Endothelial cell of umbilical vein (primary cell): ENCODE results near the gene TUBG1. TPM values are rescaled to one million over a fixed set of nuclear protein-coding genes. Genes with fewer than 3 reads are reported as not detected.

Experiments used
- BruUV-seq: library from RNA; stranded (reverse); fragments of 400-500 nt; replicated peaks from 2 replicates; lab custom pipeline; 2021; lab: Mats Ljungman, UMichigan
- CTCF ChIA-PET: fragments of 300-600, 350-600 bp; sonication (Branson Sonifier 250); formaldehyde crosslinking; loops from one replicate; lab custom pipeline; 2021; ENCODE audit warnings: antibody characterized with exemption, inconsistent platforms; lab: Charles Lee
- POLR2A ChIA-PET: fragments of 300-600, 350-600 bp; sonication (Branson Sonifier 250); formaldehyde crosslinking; loops from one replicate; lab custom pipeline; 2021; ENCODE audit warnings: antibody characterized with exemption, inconsistent platforms; lab: Charles Lee
- DNase-seq: peaks from one replicate; pipeline ENCODE4 v3.0.0-alpha.2; 2011; ENCODE audit warnings: low read depth, low spot score
- FAIRE-seq: peaks from 2 replicates; lab custom pipeline; 2011; peaks lifted over from hg19 to GRCh38; lab: Jason Lieb, UNC
- H2AFZ ChIP-seq: 2 replicates; pipeline ENCODE4 v1.6.0; 2012; ENCODE audit warnings: low read depth, low read length, control low read depth, inconsistent platforms
- H3K27ac ChIP-seq: 2 replicates; pipeline ENCODE4 v1.5.1; 2011; ENCODE audit warnings: low read depth, mild to moderate bottlenecking, control low read depth, low read length, moderate library complexity; ENCODE audit not compliant: insufficient read depth
- H3K27me3 ChIP-seq, 2 experiments: 2 replicates each; pipeline versions ENCODE4 v1.6.0 to v1.6.1; 2011; ENCODE audit warnings: low read length in 2 of 2, mixed read lengths in 1 of 2; ENCODE audit not compliant: control insufficient read depth in 2 of 2, insufficient read depth in 2 of 2
- H3K36me3 ChIP-seq, 2 experiments: 2 replicates in 1 of 2; 3 replicates in 1 of 2; pipeline ENCODE4 v1.5.1; 2011; ENCODE audit warnings: low read length in 2 of 2, mild to moderate bottlenecking in 1 of 2, moderate library complexity in 1 of 2; ENCODE audit not compliant: control insufficient read depth in 2 of 2, insufficient read depth in 2 of 2; ENCODE audit errors: extremely low read depth in 1 of 2
- H3K4me1 ChIP-seq: 3 replicates; pipeline ENCODE4 v1.5.1; 2011; ENCODE audit warnings: mild to moderate bottlenecking, low read length; ENCODE audit not compliant: control insufficient read depth, insufficient read depth; ENCODE audit errors: extremely low read depth
- H3K4me2 ChIP-seq: 2 replicates; pipeline ENCODE4 v1.6.1; 2011; ENCODE audit warnings: low read length, control low read depth, mixed read lengths; ENCODE audit not compliant: insufficient read depth
- H3K4me3 ChIP-seq, 3 experiments: fragments of 200-600 bp in 1 of 3; sonication (generic), shearing (Covaris generic) in 1 of 3; replicated peaks in 1 of 3; 2 replicates each; pipeline ENCODE4 v1.5.1; 2011 to 2016; ENCODE audit warnings: control low read depth in 3 of 3, low read length in 3 of 3, mild to moderate bottlenecking in 2 of 3, inconsistent platforms in 1 of 3, low read depth in 1 of 3, moderate library complexity in 1 of 3; ENCODE audit not compliant: insufficient read depth in 1 of 3
- H3K79me2 ChIP-seq: 2 replicates; pipeline ENCODE4 v1.6.0; 2012; ENCODE audit warnings: low read length, inconsistent platforms; ENCODE audit not compliant: control insufficient read depth, insufficient read depth
- H3K9ac ChIP-seq: replicated peaks from 2 replicates; pipeline ENCODE3; 2011; ENCODE audit warnings: low read length, control low read depth; ENCODE audit not compliant: insufficient read depth; ENCODE audit errors: extremely low read depth
- H3K9me1 ChIP-seq: replicated peaks from 3 replicates; pipeline ENCODE4 v1.6.0; 2011; ENCODE audit warnings: mild to moderate bottlenecking, low read length; ENCODE audit not compliant: control insufficient read depth, insufficient read depth; ENCODE audit errors: extremely low read depth
- H3K9me3 ChIP-seq: replicated peaks from 2 replicates; pipeline ENCODE4 v1.5.1; 2012; ENCODE audit warnings: low read length, inconsistent platforms; ENCODE audit not compliant: control insufficient read depth, insufficient read depth
- H4K20me1 ChIP-seq: replicated peaks from 2 replicates; pipeline ENCODE3; 2011; ENCODE audit warnings: mild to moderate bottlenecking, low read length; ENCODE audit not compliant: control insufficient read depth, insufficient read depth; ENCODE audit errors: extremely low read depth
- CTCF ChIP-seq, 2 donors: IDR thresholded peaks; 1 replicate in 1 of 2; 2 replicates in 1 of 2; pipeline ENCODE4 v1.5.1; 2011; ENCODE audit warnings: low read length in 2 of 2, mild to moderate bottlenecking in 2 of 2, moderate library complexity in 2 of 2, control low read depth in 1 of 2, inconsistent platforms in 1 of 2, low read depth in 1 of 2; ENCODE audit not compliant: insufficient read depth in 1 of 2; ENCODE audit errors: extremely low read depth in 1 of 2
- EZH2 ChIP-seq: IDR thresholded peaks from 2 replicates; pipeline ENCODE4 v1.6.1; 2012; ENCODE audit warnings: borderline replicate concordance, low read depth, mild to moderate bottlenecking, moderate library complexity, low read length, inconsistent platforms; ENCODE audit not compliant: severe bottlenecking
- FOS ChIP-seq: IDR thresholded peaks from 2 replicates; pipeline ENCODE4 v1.6.1; 2011; ENCODE audit warnings: mild to moderate bottlenecking, low read length, moderate library complexity, borderline replicate concordance; ENCODE audit not compliant: insufficient read depth
- GATA2 ChIP-seq: IDR thresholded peaks from 2 replicates; pipeline ENCODE4 v1.7.0; 2011; ENCODE audit warnings: low read depth, mild to moderate bottlenecking, moderate library complexity, mixed read lengths, low read length; ENCODE audit not compliant: insufficient read length, insufficient read depth
- JUN ChIP-seq: IDR thresholded peaks from 2 replicates; pipeline ENCODE4 v1.6.1; 2011; ENCODE audit warnings: borderline replicate concordance, low read depth; ENCODE audit not compliant: insufficient read length, insufficient read depth
- MYC ChIP-seq: IDR thresholded peaks from one replicate; pipeline ENCODE4 v1.6.1; 2011; ENCODE audit warnings: mild to moderate bottlenecking, low read depth, low read length
- POLR2A ChIP-seq: IDR thresholded peaks from 2 replicates; pipeline ENCODE4 v1.6.1; 2012; ENCODE audit warnings: low read depth, mild to moderate bottlenecking, control low read depth, low read length
- POLR2AphosphoS5 ChIP-seq: IDR thresholded peaks from 2 replicates; pipeline ENCODE4 v1.6.1; 2012; ENCODE audit warnings: low read depth, mild to moderate bottlenecking, control low read depth, low read length, moderate library complexity; ENCODE audit not compliant: insufficient read depth
- dilution Hi-C: fragments of 300-500 bp; cut with MboI; formaldehyde crosslinking; loops from one replicate; pipeline ENCODE4 v1.15.0; 2019; ENCODE audit warnings: low sequenced_read_pairs; ENCODE audit not compliant: extremely low pct_ligation_motif_present
- intact Hi-C: fragments of 100-400 bp; cut with micrococcal nuclease; formaldehyde crosslinking; loops from one replicate; pipeline ENCODE4 v1.10.0; 2022
- polyA plus RNA-seq, 4 experiments: library from polyadenylated mRNA; depleted of rRNA in 3 of 4; stranded (reverse) in 3 of 4; unstranded in 1 of 4; fragments of >200 nt; gene quantifications; 2 replicates each; pipeline versions ENCODE4 v1.2.1 to v1.2.3, GENCODE V29; 2011 to 2012; ENCODE audit warnings: missing spikeins in 1 of 4
- total RNA-seq: library from RNA; stranded (reverse); gene quantifications from 2 replicates; pipeline ENCODE4 v1.2.3, GENCODE V29; 2021
- TF ChIP-seq, protein P1 (sequence below): IDR thresholded peaks from 2 replicates; pipeline ENCODE4 v1.6.1; 2011; ENCODE audit not compliant: insufficient read depth, insufficient read length

TUBG1 gene
- total and polyA plus RNA-seq, 2 donors (not counting 3 experiments of a cell fraction or from before 2014, with no cell fraction given): 102 to 132 TPM

GRCh38 chr17:42585353-42585752, 24.1 kb upstream of the TUBG1 start:
- Histone ChIP-seq H2AFZ (no peak overlapping the region), H3K27ac (no peak overlapping the region), H3K9me1 (no peaks in the 10 kb centered on the region), H3K4me3 (no peak overlapping the region), H3K27me3 (no peaks in the 10 kb centered on the region), H3K79me2 (no peaks in the 10 kb centered on the region), H3K4me2 (no peak overlapping the region), H4K20me1 (no peaks in the 10 kb centered on the region), H3K9me3 (no peaks in the 10 kb centered on the region), H3K9ac (no peak overlapping the region), H3K36me3 (peaks cover 16 to 49% of the 10 kb centered on the region in 2 experiments), H3K4me1 (no peaks in the 10 kb centered on the region)
- TF ChIP-seq EZH2 (no peak), POLR2AphosphoS5 (no peak), POLR2A (no peak), MYC (no peak), CTCF (IDR thresholded peaks at IDR 0.05; ENCODE audit: extremely low read depth in 1 of 2, insufficient read depth in 1 of 2, low read depth in 1 of 2, low read length in 2 of 2) (no peak), GATA2 (no peak), FOS (no peak), JUN (no peak)
- TF ChIP-seq, protein P1, sequence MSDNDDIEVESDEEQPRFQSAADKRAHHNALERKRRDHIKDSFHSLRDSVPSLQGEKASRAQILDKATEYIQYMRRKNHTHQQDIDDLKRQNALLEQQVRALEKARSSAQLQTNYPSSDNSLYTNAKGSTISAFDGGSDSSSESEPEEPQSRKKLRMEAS: no peak
- intact Hi-C loops: no loop called here
- ChIA-PET POLR2A (no interaction called here), CTCF (interaction anchor here (1.0 kb wide), 1 partner anchor 178 kb away, joined by 3 read pairs; no protein-coding TSS in a partner anchor)
- no TSS peak for BruUV-seq
- no peak for FAIRE-seq
- no peak for DNase-seq
- dilution Hi-C loops: no loop called here
